Neural progenitor cell (in vitro differentiated cells): ENCODE measurements around the gene C12orf57. TPM values are rescaled to one million over a fixed set of nuclear protein-coding genes. Genes with fewer than 3 reads are reported as not detected.

Experiments
- DNase-seq: peaks from one replicate; pipeline ENCODE4 v3.0.0-alpha.2; 2016; ENCODE audit warnings: low spot score
- H2AFZ ChIP-seq: fragments of 200-600 bp; sonication (generic); replicated peaks from 2 replicates; pipeline ENCODE4 v1.6.1; 2016; ENCODE audit warnings: antibody characterized with exemption
- H3F3A ChIP-seq: fragments of 200-600 bp; sonication (generic); 2 replicates; pipeline ENCODE4 v1.6.1; 2016; ENCODE audit warnings: antibody characterized with exemption, low read depth
- H3K27ac ChIP-seq: fragments of 200-600 bp; sonication (generic); 2 replicates; pipeline ENCODE4 v1.5.1; 2016; ENCODE audit warnings: mild to moderate bottlenecking
- H3K27me3 ChIP-seq: fragments of 200-600 bp; sonication (generic); 2 replicates; pipeline ENCODE4 v1.6.1; 2016; ENCODE audit warnings: mild to moderate bottlenecking, moderate library complexity
- H3K36me3 ChIP-seq: fragments of 200-600 bp; sonication (generic); 2 replicates; pipeline ENCODE4 v1.5.1; 2016
- H3K4me1 ChIP-seq: fragments of 200-600 bp; sonication (generic); 2 replicates; pipeline ENCODE4 v1.6.1; 2016; ENCODE audit warnings: mixed run types
- H3K4me2 ChIP-seq: fragments of 200-600 bp; sonication (generic); 2 replicates; pipeline ENCODE4 v1.6.1; 2016
- H3K4me3 ChIP-seq: fragments of 200-600 bp; sonication (generic); 2 replicates; pipeline ENCODE4 v1.5.1; 2016
- H3K79me2 ChIP-seq: fragments of 200-600 bp; sonication (generic); 2 replicates; pipeline ENCODE4 v1.6.1; 2016; ENCODE audit warnings: low read depth
- H3K9ac ChIP-seq: fragments of 200-600 bp; sonication (generic); 2 replicates; pipeline ENCODE4 v1.6.1; 2016
- H3K9me3 ChIP-seq: fragments of 200-600 bp; sonication (generic); 2 replicates; pipeline ENCODE4 v1.5.1; 2016; ENCODE audit warnings: low read depth
- H4K20me1 ChIP-seq: fragments of 200-600 bp; sonication (generic); 2 replicates; pipeline ENCODE4 v1.6.1; 2016; ENCODE audit warnings: low read depth
- H3K27ac Mint-ChIP-seq: 3 replicates; pipeline ENCODE4 v1.8.0; 2021; ENCODE audit warnings: mixed read lengths
- H3K27me3 Mint-ChIP-seq: 2 replicates; pipeline ENCODE4 v1.8.0; 2022; ENCODE audit warnings: low read depth, mild to moderate bottlenecking, inconsistent platforms, moderate library complexity, mixed read lengths; ENCODE audit not compliant: insufficient read depth
- H3K36me3 Mint-ChIP-seq: 3 replicates; pipeline ENCODE4 v1.8.0; 2021; ENCODE audit warnings: mixed read lengths
- H3K4me1 Mint-ChIP-seq: 3 replicates; pipeline ENCODE4 v1.8.0; 2021; ENCODE audit warnings: mixed read lengths
- H3K4me3 Mint-ChIP-seq: 3 replicates; pipeline ENCODE4 v1.8.0; 2021; ENCODE audit warnings: mild to moderate bottlenecking, moderate library complexity, mixed read lengths
- H3K9me3 Mint-ChIP-seq: 3 replicates; pipeline ENCODE4 v1.8.0; 2020; ENCODE audit warnings: mixed read lengths
- EZH2 ChIP-seq: fragments of 200-600 bp; sonication (generic); IDR thresholded peaks from 2 replicates; pipeline ENCODE4 v1.6.1; 2017; ENCODE audit warnings: antibody characterized with exemption, mild to moderate bottlenecking, moderate library complexity
- EZH2phosphoT487 ChIP-seq: fragments of 200-600 bp; sonication (generic); IDR thresholded peaks from 2 replicates; pipeline ENCODE4 v1.6.1; 2017; ENCODE audit warnings: antibody characterized with exemption
- total RNA-seq: library from RNA; depleted of rRNA; stranded (reverse); fragments of >200 nt; gene quantifications from 2 replicates; pipeline ENCODE4 v1.2.3, GENCODE V29; 2015; ENCODE audit warnings: low replicate concordance
- TF ChIP-seq, protein P1 (sequence below): fragments of 200-600 bp; sonication (generic); IDR thresholded peaks from 2 replicates; pipeline ENCODE4 v1.5.1; 2017; ENCODE audit warnings: antibody characterized with exemption, mild to moderate bottlenecking

The C12orf57 gene
- total RNA-seq, 1 donor from 2014 or later = 314 TPM

GRCh38 chr12:6954316-6955107 lies 10.7 kb downstream of the C12orf57 start:
- Histone ChIP-seq H3F3A (no peaks in the 10 kb centered on the region), H3K4me1 (no peaks in the 10 kb centered on the region), H3K9ac (no peak overlapping the region), H3K27me3 (no peaks in the 10 kb centered on the region), H3K9me3 (no peaks in the 10 kb centered on the region), H4K20me1 (no peaks in the 10 kb centered on the region), H3K4me3 (no peak overlapping the region), H2AFZ (no peak overlapping the region), H3K4me2 (no peak overlapping the region), H3K27ac (no peak overlapping the region), H3K79me2 (no peaks in the 10 kb centered on the region), H3K36me3 (no peaks in the 10 kb centered on the region)
- TF ChIP-seq, protein P1, sequence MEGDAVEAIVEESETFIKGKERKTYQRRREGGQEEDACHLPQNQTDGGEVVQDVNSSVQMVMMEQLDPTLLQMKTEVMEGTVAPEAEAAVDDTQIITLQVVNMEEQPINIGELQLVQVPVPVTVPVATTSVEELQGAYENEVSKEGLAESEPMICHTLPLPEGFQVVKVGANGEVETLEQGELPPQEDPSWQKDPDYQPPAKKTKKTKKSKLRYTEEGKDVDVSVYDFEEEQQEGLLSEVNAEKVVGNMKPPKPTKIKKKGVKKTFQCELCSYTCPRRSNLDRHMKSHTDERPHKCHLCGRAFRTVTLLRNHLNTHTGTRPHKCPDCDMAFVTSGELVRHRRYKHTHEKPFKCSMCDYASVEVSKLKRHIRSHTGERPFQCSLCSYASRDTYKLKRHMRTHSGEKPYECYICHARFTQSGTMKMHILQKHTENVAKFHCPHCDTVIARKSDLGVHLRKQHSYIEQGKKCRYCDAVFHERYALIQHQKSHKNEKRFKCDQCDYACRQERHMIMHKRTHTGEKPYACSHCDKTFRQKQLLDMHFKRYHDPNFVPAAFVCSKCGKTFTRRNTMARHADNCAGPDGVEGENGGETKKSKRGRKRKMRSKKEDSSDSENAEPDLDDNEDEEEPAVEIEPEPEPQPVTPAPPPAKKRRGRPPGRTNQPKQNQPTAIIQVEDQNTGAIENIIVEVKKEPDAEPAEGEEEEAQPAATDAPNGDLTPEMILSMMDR = no peak
- no peak for TF ChIP-seq EZH2
- no peak for TF ChIP-seq EZH2phosphoT487
- Mint-ChIP-seq H3K4me3 (peak overlapping the region; percentile 67), H3K4me1 (peaks cover 32% of the 10 kb centered on the region), H3K9me3 (no peaks in the 10 kb centered on the region), H3K27ac (peak overlapping the region; percentile 96), H3K36me3 (no peaks in the 10 kb centered on the region), H3K27me3 (peaks cover 6% of the 10 kb centered on the region)
- no peak for DNase-seq

- H2AFZ ChIP-seq = no peak overlapping the region
- no peaks in the 10 kb centered on the region for H3K79me2 ChIP-seq
- Mint-ChIP-seq H3K27me3 (peaks cover 4% of the 10 kb centered on the region), H3K36me3 (no peaks in the 10 kb centered on the region), H3K27ac (peak overlapping the region; percentile 76), H3K4me1 (peaks cover 30% of the 10 kb centered on the region), H3K9me3 (no peaks in the 10 kb centered on the region), H3K4me3 (no peak overlapping the region)
- no peak overlapping the region for H3K4me2 ChIP-seq
- H3K4me3 ChIP-seq = no peak overlapping the region
- H3K36me3 ChIP-seq = no peaks in the 10 kb centered on the region
- TF ChIP-seq, protein P1 = no peak
- TF ChIP-seq EZH2 (no peak), EZH2phosphoT487 (no peak)
- no peak overlapping the region for H3K27ac ChIP-seq
- no peaks in the 10 kb centered on the region for H3K4me1 ChIP-seq
- H3F3A ChIP-seq = no peaks in the 10 kb centered on the region
- no peak for DNase-seq
- H3K9ac ChIP-seq = no peak overlapping the region
- no peaks in the 10 kb centered on the region for H3K9me3 ChIP-seq
- no peaks in the 10 kb centered on the region for H3K27me3 ChIP-seq
- no peaks in the 10 kb centered on the region for H4K20me1 ChIP-seq
Measured at GRCh38 chr12:6955108-6956020, 11.5 kb downstream of the C12orf57 start.

GRCh38 chr12:6956021-6956727 lies 12.4 kb downstream of the C12orf57 start:
- H3K36me3 ChIP-seq = no peaks in the 10 kb centered on the region

More at GRCh38 chr12:6956021-6956727, 12.4 kb downstream of the C12orf57 start:
- H2AFZ ChIP-seq = no peak overlapping the region
- no peak overlapping the region for H3K27ac ChIP-seq
- peaks cover 4% of the 10 kb centered on the region for H3K4me1 ChIP-seq
- H3K9me3 Mint-ChIP-seq = no peaks in the 10 kb centered on the region
- H3K27me3 Mint-ChIP-seq = peaks cover 7% of the 10 kb centered on the region
- H3K9me3 ChIP-seq = no peaks in the 10 kb centered on the region
- H3K4me3 Mint-ChIP-seq = peak overlapping the region; percentile 58
- H3K36me3 Mint-ChIP-seq = no peaks in the 10 kb centered on the region
- DNase-seq = no peak
- no peaks in the 10 kb centered on the region for H3K79me2 ChIP-seq
- H3K27me3 ChIP-seq = no peaks in the 10 kb centered on the region
- peaks cover 2% of the 10 kb centered on the region for H3F3A ChIP-seq
- H3K9ac ChIP-seq = no peak overlapping the region
- no peak for TF ChIP-seq EZH2phosphoT487
- TF ChIP-seq EZH2 = no peak
- TF ChIP-seq, protein P1 = no peak
- no peaks in the 10 kb centered on the region for H4K20me1 ChIP-seq
- no peak overlapping the region for H3K4me3 ChIP-seq
- H3K4me1 Mint-ChIP-seq = peaks cover 35% of the 10 kb centered on the region
- peak overlapping the region; percentile 76 for H3K27ac Mint-ChIP-seq
- no peak overlapping the region for H3K4me2 ChIP-seq
